Gastrocnemius medialis (tissue), 4 donors: ENCODE data around the gene EIPR1. TPM values are rescaled to one million over a fixed set of nuclear protein-coding genes. Genes with fewer than 3 reads are reported as not detected.
"Not testable (repeated sequence)": the region's sequence is repeated elsewhere in the genome, so short reads cannot be mapped to it uniquely, and the experiment has no call there.

Experiments used
- ATAC-seq, 2 donors: fragments of 150-250 bp; one replicate each; pipeline ENCODE4 v1.9.1; 2016
- DNase-seq, 2 donors: peaks; one replicate each; pipeline ENCODE4 v3.0.0-alpha.2; 2019
- H3K27ac ChIP-seq, 4 donors: fragments of 200-600 bp; sonication (generic); 1 replicate in 1 of 4; 2 replicates in 3 of 4; pipeline ENCODE4 v1.5.1; 2016 to 2018; ENCODE audit warnings: mild to moderate bottlenecking in 2 of 4, moderate library complexity in 1 of 4
- H3K27me3 ChIP-seq, 3 donors: fragments of 200-600 bp; sonication (generic) in 2 of 3; 1 replicate in 1 of 3; 2 replicates in 2 of 3; pipeline versions ENCODE4 v1.5.1 to v1.6.0; 2016 to 2019; ENCODE audit warnings: mild to moderate bottlenecking in 1 of 3, moderate library complexity in 1 of 3
- H3K36me3 ChIP-seq, 2 donors: fragments of 200-600 bp; sonication (generic) in 1 of 2; one replicate each; pipeline ENCODE4 v1.5.1; 2017 to 2018
- H3K4me1 ChIP-seq, 2 donors: fragments of 200-600 bp; sonication (generic) in 1 of 2; one replicate each; pipeline ENCODE4 v1.5.1; 2016 to 2017; ENCODE audit warnings: mild to moderate bottlenecking in 2 of 2
- H3K4me3 ChIP-seq, 4 donors: fragments of 200-600 bp; sonication (generic) in 3 of 4; 1 replicate in 1 of 4; 2 replicates in 3 of 4; pipeline ENCODE4 v1.5.1; 2016 to 2019; ENCODE audit warnings: mild to moderate bottlenecking in 2 of 4
- H3K9me3 ChIP-seq, 3 donors: fragments of 200-600 bp; sonication (generic) in 2 of 3; 1 replicate in 1 of 3; 2 replicates in 2 of 3; pipeline ENCODE4 v1.5.1; 2016 to 2019
- POLR2A ChIP-seq, 2 donors: fragments of 450-650 bp; IDR thresholded peaks; one replicate each; pipeline ENCODE4 v1.6.1; 2017; ENCODE audit warnings: antibody characterized with exemption in 2 of 2, mild to moderate bottlenecking in 2 of 2, moderate library complexity in 2 of 2
- in situ Hi-C, 4 donors: fragments of 200-750 bp; cut with MboI; loops; one replicate each; pipeline versions ENCODE4 v1.15.0 to v1.8.0; 2017; ENCODE audit warnings: low sequenced_read_pairs in 4 of 4
- intact Hi-C: fragments of 100-400 bp; cut with DNase I; formaldehyde crosslinking; loops from one replicate; pipeline ENCODE4 v1.15.1; 2023; ENCODE audit warnings: low total_unique reads
- total RNA-seq, 4 donors: library from RNA; depleted of rRNA; stranded (reverse); fragments of >200 nt; gene quantifications; one replicate each; pipeline versions ENCODE4 v1.1.0 to v1.2.3, GENCODE V29; 2016
- TF ChIP-seq, protein P1 (sequence below), 5 experiments: fragments of 450-650 bp in 3 of 5; fragments of 200-600 bp in 2 of 5; sonication (generic) in 2 of 5; IDR thresholded peaks in 4 of 5; conservative IDR thresholded peaks in 1 of 5; 1 replicate in 4 of 5; 2 replicates in 1 of 5; pipeline ENCODE4 v1.5.1; 2016 to 2019; ENCODE audit warnings: antibody characterized with exemption in 5 of 5, mild to moderate bottlenecking in 3 of 5, moderate library complexity in 3 of 5

The EIPR1 gene
- total RNA-seq, 4 donors from 2014 or later = 23.2 to 30.5 (median 24.4) TPM

DNA sequence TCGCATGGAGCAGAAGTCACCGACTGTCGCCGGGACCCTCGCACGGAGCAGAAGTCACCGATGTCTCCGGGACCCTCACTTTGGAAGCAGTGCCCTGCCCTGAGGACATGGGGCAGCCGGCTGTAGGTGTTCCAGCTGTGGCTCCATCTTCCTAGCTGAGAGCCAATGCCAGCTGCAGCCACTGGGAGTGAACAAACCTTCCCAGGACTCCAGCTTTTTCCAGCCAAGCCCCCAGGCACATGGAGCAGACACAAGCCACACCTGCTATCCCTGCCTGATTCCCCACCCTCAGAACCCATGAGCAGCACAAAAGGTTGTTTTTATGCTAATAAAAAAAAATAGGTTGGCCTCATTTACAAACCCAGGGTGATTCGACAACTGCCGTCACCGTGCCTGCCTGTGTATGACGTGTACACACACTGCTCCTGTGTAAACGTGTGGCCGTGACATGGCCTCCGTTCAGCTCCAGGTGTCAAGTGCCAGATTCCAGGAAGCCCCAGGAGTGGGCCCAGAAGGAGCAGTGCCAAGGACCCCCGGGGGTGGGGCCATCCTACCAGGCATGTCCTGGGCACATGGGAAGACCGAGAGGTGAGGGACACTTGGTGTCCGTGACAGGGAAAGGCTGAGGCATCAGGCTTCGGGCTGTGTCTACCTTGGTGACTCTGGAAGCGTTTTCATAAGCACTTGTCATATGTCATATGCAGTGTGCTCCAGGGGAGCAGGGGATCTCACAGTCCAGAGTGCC is 91.5 kb downstream of the EIPR1 start:
- ATAC-seq = no peak
- in situ Hi-C loops (no loop called here), intact Hi-C loops (no loop called here)
- Histone ChIP-seq H3K4me1 (peaks cover 0 to 7% of the 10 kb centered on the region in 2 donors), H3K27me3 (no peaks in the 10 kb centered on the region), H3K27ac (no peak overlapping the region), H3K4me3 (no peak overlapping the region), H3K9me3 (no peaks in the 10 kb centered on the region), H3K36me3 (no peaks in the 10 kb centered on the region)
- DNase-seq = no peak
- TF ChIP-seq, protein P1, sequence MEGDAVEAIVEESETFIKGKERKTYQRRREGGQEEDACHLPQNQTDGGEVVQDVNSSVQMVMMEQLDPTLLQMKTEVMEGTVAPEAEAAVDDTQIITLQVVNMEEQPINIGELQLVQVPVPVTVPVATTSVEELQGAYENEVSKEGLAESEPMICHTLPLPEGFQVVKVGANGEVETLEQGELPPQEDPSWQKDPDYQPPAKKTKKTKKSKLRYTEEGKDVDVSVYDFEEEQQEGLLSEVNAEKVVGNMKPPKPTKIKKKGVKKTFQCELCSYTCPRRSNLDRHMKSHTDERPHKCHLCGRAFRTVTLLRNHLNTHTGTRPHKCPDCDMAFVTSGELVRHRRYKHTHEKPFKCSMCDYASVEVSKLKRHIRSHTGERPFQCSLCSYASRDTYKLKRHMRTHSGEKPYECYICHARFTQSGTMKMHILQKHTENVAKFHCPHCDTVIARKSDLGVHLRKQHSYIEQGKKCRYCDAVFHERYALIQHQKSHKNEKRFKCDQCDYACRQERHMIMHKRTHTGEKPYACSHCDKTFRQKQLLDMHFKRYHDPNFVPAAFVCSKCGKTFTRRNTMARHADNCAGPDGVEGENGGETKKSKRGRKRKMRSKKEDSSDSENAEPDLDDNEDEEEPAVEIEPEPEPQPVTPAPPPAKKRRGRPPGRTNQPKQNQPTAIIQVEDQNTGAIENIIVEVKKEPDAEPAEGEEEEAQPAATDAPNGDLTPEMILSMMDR (IDR thresholded peaks at IDR 0.05 in 4 of 5, conservative IDR thresholded peaks at IDR 0.05 in 1 of 5) = no peak
- TF ChIP-seq POLR2A (IDR thresholded peaks at IDR 0.05) = no peak

DNA sequence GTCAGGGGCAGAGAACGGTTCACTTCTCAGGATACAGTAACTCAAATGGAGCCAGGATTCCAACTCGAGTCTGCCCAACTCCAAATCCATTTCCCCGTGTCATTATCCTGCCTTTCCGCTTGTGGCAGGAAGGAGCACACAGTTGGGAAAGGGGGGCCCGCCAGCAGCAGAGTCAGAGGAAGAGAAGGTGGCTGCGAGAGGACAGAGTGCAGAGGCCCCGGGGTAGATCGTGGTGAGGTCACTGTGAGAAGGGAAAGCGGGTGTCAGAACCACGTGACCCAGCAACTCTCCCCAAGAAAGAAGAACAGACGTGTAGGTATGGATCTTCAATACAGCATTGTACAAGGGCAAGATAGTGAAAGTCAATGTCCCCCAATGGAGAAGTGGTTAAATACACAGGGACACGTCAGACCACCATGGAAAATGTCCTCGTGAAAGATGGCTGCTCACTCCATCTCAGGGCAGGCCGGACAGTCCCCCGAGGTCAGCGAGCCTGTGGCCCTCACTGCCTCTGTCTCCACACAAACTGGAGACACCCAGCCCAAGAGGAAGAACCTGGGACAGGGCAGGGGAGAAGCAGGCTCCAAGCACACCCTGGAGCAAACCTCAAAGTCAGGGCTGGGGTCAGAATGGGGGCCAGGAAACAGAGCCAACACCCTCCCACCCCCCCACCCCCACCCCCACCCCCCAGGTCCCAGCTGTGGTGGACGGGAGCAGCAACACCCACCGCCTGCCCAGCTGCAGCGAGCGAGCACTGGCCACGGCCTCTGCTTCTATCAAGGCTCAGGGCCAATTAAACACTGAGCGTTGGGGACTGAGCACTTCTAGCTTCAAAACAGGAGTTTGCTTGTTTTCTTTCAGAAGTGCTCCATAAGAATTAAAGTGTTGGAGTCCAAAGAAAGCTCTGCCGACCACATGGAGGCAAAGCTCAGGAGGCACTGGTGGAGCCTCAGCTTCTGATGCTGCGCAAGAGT is 92.7 kb downstream of the EIPR1 start:
- intact Hi-C loops (no loop called here), in situ Hi-C loops (no loop called here)
- no peak for DNase-seq
- Histone ChIP-seq H3K27me3 (no peaks in the 10 kb centered on the region), H3K4me3 (no peak overlapping the region), H3K4me1 (peaks cover 0 to 7% of the 10 kb centered on the region in 2 donors), H3K9me3 (no peaks in the 10 kb centered on the region), H3K36me3 (no peaks in the 10 kb centered on the region), H3K27ac (no peak overlapping the region)
- TF ChIP-seq, protein P1 (IDR thresholded peaks at IDR 0.05 in 4 of 5, conservative IDR thresholded peaks at IDR 0.05 in 1 of 5) = no peak
- TF ChIP-seq POLR2A (IDR thresholded peaks at IDR 0.05) = no peak
- ATAC-seq = no peak

DNA sequence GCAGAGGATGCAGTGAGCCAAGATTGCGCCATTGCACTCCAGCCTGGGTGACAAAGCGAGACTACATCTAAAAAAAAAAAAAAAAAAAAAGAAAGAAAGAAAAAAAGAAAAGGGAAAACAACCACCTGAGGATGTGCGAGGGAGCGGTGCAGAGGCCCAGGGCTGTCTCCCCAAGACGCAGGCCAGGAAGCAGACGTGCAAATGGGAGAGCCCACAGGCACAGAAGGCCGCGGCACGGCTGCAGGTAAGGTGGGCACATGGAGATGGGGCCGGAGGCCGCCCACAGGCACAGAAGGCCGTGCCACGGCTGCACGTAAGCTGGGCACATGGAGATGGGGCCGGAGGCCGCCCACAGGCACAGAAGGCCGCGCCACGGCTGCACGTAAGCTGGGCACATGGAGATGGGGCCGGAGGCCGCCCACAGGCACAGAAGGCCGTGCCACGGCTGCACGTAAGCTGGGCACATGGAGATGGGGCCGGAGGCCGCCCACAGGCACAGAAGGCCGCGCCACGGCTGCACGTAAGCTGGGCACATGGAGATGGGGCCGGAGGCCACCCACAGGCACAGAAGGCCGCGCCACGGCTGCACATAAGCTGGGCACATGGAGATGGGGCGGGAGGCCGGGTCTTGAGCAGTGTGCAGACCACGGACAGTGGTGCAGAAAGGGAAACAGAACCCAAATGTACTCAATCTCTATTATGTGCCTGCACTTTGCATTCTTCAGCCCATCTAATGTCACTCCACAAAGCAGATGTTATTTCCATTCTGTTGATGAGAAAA is 93.6 kb downstream of the EIPR1 start:
- H3K9me3 ChIP-seq, H3K27ac ChIP-seq, DNase-seq, ATAC-seq, H3K4me3 ChIP-seq, H3K4me1 ChIP-seq, H3K27me3 ChIP-seq, H3K36me3 ChIP-seq, intact Hi-C loops, in situ Hi-C loops: not testable (repeated sequence)

DNA sequence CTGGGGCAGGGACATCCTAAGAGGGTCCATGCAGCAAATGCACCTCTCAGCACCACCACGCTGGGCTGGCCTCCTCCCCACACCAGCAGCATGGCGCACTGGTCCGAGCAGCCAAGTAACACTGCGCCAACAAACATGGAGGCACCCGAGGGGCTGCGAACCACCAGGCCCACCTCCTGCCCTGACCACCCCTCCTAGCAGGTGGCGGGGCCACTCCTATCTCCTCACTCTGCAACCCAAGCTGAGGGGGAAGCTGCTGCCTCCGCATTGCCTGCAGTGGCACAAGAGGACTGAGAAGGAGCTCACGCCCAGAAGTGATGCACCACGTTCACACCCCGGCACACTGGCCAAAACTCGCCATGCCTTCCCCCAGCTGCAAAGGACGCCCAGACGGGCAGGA is 94.4 kb downstream of the EIPR1 start:
- no peak for DNase-seq
- TF ChIP-seq, protein P1 (IDR thresholded peaks at IDR 0.05 in 4 of 5, conservative IDR thresholded peaks at IDR 0.05 in 1 of 5) = no peak
- no peak for TF ChIP-seq POLR2A (IDR thresholded peaks at IDR 0.05)
- no peak for ATAC-seq
- H3K4me3 ChIP-seq = no peak overlapping the region
- peaks cover 0 to 7% of the 10 kb centered on the region in 2 donors for H3K4me1 ChIP-seq
- intact Hi-C loops = no loop called here
- no peaks in the 10 kb centered on the region for H3K9me3 ChIP-seq
- in situ Hi-C loops = no loop called here
- H3K27ac ChIP-seq = no peak overlapping the region
- no peaks in the 10 kb centered on the region for H3K36me3 ChIP-seq
- no peaks in the 10 kb centered on the region for H3K27me3 ChIP-seq
